ENCODE measurements around the gene MAN1C1. TPM values are rescaled to one million over a fixed set of nuclear protein-coding genes. Genes with fewer than 3 reads are reported as not detected.

MAN1C1 gene
- total RNA-seq, 1 donor from 2014 or later, result 29.1 TPM

DNA sequence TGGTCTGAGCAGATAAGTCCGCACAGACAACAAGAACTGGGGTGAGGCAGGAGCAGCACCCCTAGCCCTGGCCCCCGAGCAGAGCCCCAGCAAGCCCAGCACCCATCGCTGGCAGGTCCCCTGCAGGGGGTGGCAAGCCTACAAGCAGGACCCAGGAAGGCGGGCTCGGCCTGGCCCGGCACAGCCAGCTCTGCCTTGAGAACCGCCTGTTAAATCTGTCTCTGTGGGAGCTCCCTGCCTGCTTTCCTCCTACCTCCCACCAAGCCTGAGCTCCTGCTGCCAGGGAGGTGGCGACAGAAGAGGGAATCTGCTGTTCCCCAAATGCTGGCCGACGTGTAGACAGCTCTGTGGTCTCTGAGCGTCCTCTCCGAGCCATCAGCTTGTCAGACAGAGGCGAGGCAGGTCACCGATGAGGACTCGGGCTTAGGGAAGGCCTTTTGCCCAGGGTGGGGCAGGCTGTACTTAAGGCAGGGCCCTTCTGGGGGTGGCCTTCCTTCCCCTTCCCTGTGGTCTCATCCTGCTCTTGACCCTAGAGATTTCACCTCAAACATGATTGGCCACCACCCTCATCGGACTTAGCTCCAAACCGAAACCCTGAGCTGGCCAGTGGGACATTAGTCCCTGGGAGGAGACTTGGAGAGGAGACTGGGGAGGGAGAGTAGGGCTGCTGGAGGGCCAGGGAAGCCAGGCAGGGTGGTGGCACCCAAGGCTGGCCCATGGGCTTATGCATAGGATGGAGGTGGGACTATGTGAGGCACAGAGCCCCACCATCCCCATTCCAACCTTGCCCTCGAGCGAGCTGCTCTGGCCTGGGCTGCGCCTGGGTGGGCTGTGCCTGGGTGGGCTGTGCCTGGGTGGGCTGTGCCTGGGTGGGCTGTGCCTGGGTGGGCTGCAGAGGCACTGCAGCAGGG lies 191.1 kb downstream of the MAN1C1 start:
- no peak for DNase-seq (ENCODE audit: low spot score)
- peaks cover 24% of the 10 kb centered on the region for H3K4me1 Mint-ChIP-seq (ENCODE audit: unreplicated experiment)
- no peak overlapping the region for H3K27ac Mint-ChIP-seq (ENCODE audit: unreplicated experiment)
- H3K9me3 Mint-ChIP-seq (ENCODE audit: unreplicated experiment), result no peaks in the 10 kb centered on the region
- no peak for TF ChIP-seq CTCF (IDR thresholded peaks at IDR 0.05; ENCODE audit: unreplicated experiment)
- H3K27me3 Mint-ChIP-seq (ENCODE audit: unreplicated experiment), result peaks cover 3% of the 10 kb centered on the region
- no peak overlapping the region for H3K4me3 Mint-ChIP-seq (ENCODE audit: unreplicated experiment)
- H3K36me3 Mint-ChIP-seq (ENCODE audit: low read depth, unreplicated experiment), result peaks cover 20% of the 10 kb centered on the region

GRCh38 chr1:25808481-25809244 lies 192.1 kb downstream of the MAN1C1 start:
- H3K4me3 Mint-ChIP-seq (ENCODE audit: unreplicated experiment), result no peak overlapping the region
- H3K36me3 Mint-ChIP-seq (ENCODE audit: low read depth, unreplicated experiment), result peaks cover 25% of the 10 kb centered on the region
- DNase-seq (ENCODE audit: low spot score), result no peak
- no peak overlapping the region for H3K27ac Mint-ChIP-seq (ENCODE audit: unreplicated experiment)
- H3K9me3 Mint-ChIP-seq (ENCODE audit: unreplicated experiment), result no peaks in the 10 kb centered on the region
- peaks cover 20% of the 10 kb centered on the region for H3K4me1 Mint-ChIP-seq (ENCODE audit: unreplicated experiment)
- no peak for TF ChIP-seq CTCF (IDR thresholded peaks at IDR 0.05; ENCODE audit: unreplicated experiment)
- H3K27me3 Mint-ChIP-seq (ENCODE audit: unreplicated experiment), result peaks cover 3% of the 10 kb centered on the region

- H3K9me3 Mint-ChIP-seq (ENCODE audit: unreplicated experiment), result no peaks in the 10 kb centered on the region
- H3K27ac Mint-ChIP-seq (ENCODE audit: unreplicated experiment), result no peak overlapping the region
- peaks cover 3% of the 10 kb centered on the region for H3K27me3 Mint-ChIP-seq (ENCODE audit: unreplicated experiment)
- no peak for TF ChIP-seq CTCF (IDR thresholded peaks at IDR 0.05; ENCODE audit: unreplicated experiment)
- DNase-seq (ENCODE audit: low spot score), result no peak
- no peak overlapping the region for H3K4me3 Mint-ChIP-seq (ENCODE audit: unreplicated experiment)
- H3K4me1 Mint-ChIP-seq (ENCODE audit: unreplicated experiment), result peaks cover 16% of the 10 kb centered on the region
- peaks cover 25% of the 10 kb centered on the region for H3K36me3 Mint-ChIP-seq (ENCODE audit: low read depth, unreplicated experiment)
Measured at GRCh38 chr1:25809283-25809926, 192.8 kb downstream of the MAN1C1 start.

DNA sequence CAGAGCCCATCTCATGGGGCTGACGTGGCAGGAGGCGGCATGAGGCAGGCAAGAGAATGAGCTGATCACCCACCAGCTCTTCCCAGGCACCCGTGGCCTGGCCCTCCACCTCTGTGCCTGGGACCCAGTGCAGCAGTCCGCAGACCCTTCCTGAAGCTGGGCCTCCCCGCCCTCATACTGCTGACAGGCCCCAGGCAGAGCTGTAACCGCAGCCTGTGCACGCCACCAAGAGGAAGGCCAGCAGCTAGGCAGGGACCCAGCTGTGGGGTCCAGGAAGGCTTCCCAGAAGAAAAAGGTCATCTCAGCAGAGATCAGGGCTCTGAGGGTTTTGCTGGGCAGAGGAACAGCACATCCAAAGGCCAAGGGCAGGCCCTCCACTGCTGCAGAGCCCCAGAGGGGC lies 193.3 kb downstream of the MAN1C1 start:
- no peak for TF ChIP-seq CTCF (IDR thresholded peaks at IDR 0.05; ENCODE audit: unreplicated experiment)

More for the DNA sequence above, 193.3 kb downstream of the MAN1C1 start:
- Mint-ChIP-seq H3K27me3 (ENCODE audit: unreplicated experiment) (peaks cover 1% of the 10 kb centered on the region), H3K27ac (ENCODE audit: unreplicated experiment) (no peak overlapping the region), H3K36me3 (ENCODE audit: low read depth, unreplicated experiment) (peaks cover 28% of the 10 kb centered on the region), H3K4me1 (ENCODE audit: unreplicated experiment) (peaks cover 12% of the 10 kb centered on the region), H3K9me3 (ENCODE audit: unreplicated experiment) (no peaks in the 10 kb centered on the region), H3K4me3 (ENCODE audit: unreplicated experiment) (no peak overlapping the region)
- DNase-seq (ENCODE audit: low spot score), result no peak

Data from endothelial cell (in vitro differentiated cells).